DOHH2 (cell line): ENCODE data around the gene ACACB.

Source experiments
- CTCF ChIP-seq: fragments of 200-600 bp; sonication (generic); IDR thresholded peaks from one replicate; pipeline ENCODE4 v1.5.1; 2014; ENCODE audit warnings: antibody characterized with exemption, mild to moderate bottlenecking, low read depth, low read length; ENCODE audit not compliant: poor library complexity, severe bottlenecking
- EZH2phosphoT487 ChIP-seq: fragments of 200-600 bp; sonication (generic); IDR thresholded peaks from 2 replicates; pipeline ENCODE4 v1.6.1; 2017; ENCODE audit warnings: borderline replicate concordance, mild to moderate bottlenecking, antibody characterized with exemption, low read length, moderate library complexity, mixed read lengths

GRCh38 chr12:109099431-109100020, 16.9 kb upstream of the ACACB start:
- TF ChIP-seq CTCF (no peak), EZH2phosphoT487 (no peak)
